Right atrium auricular region (tissue), 2 donors: ENCODE results near the gene INKA2. TPM values are rescaled to one million over a fixed set of nuclear protein-coding genes. Genes with fewer than 3 reads are reported as not detected.

ENCODE experiments used
- DNase-seq: peaks from one replicate; pipeline ENCODE4 v3.0.0-alpha.2; 2019; ENCODE audit warnings: low spot score
- H3K27ac ChIP-seq, 2 donors: fragments of 200-600 bp; sonication (generic); 1 replicate in 1 of 2; 2 replicates in 1 of 2; pipeline ENCODE4 v1.5.1; 2016 to 2019
- H3K27me3 ChIP-seq, 2 donors: fragments of 200-600 bp; sonication (generic); one replicate each; pipeline versions ENCODE4 v1.5.1 to v1.6.0; 2017 to 2019
- H3K36me3 ChIP-seq: fragments of 200-600 bp; sonication (generic); one replicate; pipeline ENCODE4 v1.5.1; 2016
- H3K4me1 ChIP-seq, 2 donors: fragments of 200-600 bp; sonication (generic); one replicate each; pipeline versions ENCODE4 v1.5.1 to v1.6.0; 2017 to 2019
- H3K4me3 ChIP-seq, 2 donors: fragments of 200-600 bp; sonication (generic); 1 replicate in 1 of 2; 2 replicates in 1 of 2; pipeline ENCODE4 v1.5.1; 2017 to 2019; ENCODE audit warnings: mild to moderate bottlenecking in 1 of 2, moderate library complexity in 1 of 2
- H3K9me3 ChIP-seq, 2 donors: fragments of 200-600 bp; sonication (generic); one replicate each; pipeline ENCODE4 v1.5.1; 2019
- CTCF ChIP-seq, 2 donors: fragments of 200-600 bp; sonication (generic); IDR thresholded peaks; one replicate each; pipeline ENCODE4 v1.5.1; 2019; ENCODE audit warnings: antibody characterized with exemption in 2 of 2
- total RNA-seq, 2 donors: library from RNA; depleted of rRNA; stranded (reverse); fragments of >200 nt; gene quantifications; one replicate each; pipeline ENCODE4 v1.1.0, GENCODE V29; 2016

INKA2 gene
- total RNA-seq, result 10 to 100 TPM; 17.3 to 23.4 TPM

- Histone ChIP-seq H3K27me3 (no peaks in the 10 kb centered on the region), H3K4me3 (peak within 1 kb of the TSS; percentile 62 to 65), H3K4me1 (peaks cover 0 to 88% of the 10 kb centered on the region in 2 donors), H3K9me3 (no peaks in the 10 kb centered on the region), H3K27ac (peak within 1 kb of the TSS; percentile 96 to 98), H3K36me3 (no peaks in the 10 kb centered on the region)
- no peak for TF ChIP-seq CTCF (IDR thresholded peaks at IDR 0.05)
- DNase-seq, result peak; percentile 93
Observed at GRCh38 chr1:111739194-111739924, at the start of gene INKA2. TSS of gene INKA2 (minus strand) at chr1:111739395. CDS start at chr1:111739242, 153 bp downstream.

- Histone ChIP-seq H3K9me3 (no peaks in the 10 kb centered on the region), H3K27me3 (no peaks in the 10 kb centered on the region), H3K4me3 (no peak overlapping the region), H3K27ac (no peak overlapping the region), H3K36me3 (no peaks in the 10 kb centered on the region), H3K4me1 (peaks cover 0 to 6% of the 10 kb centered on the region in 2 donors)
- no peak for TF ChIP-seq CTCF (IDR thresholded peaks at IDR 0.05)
- DNase-seq, result no peak
Observed at GRCh38 chr1:111786669-111787207, 47.5 kb upstream of the INKA2 start.

GRCh38 chr1:111784273-111784901 is 45.2 kb upstream of the INKA2 start:
- H3K4me3 ChIP-seq, result no peak overlapping the region
- peaks cover 0 to 3% of the 10 kb centered on the region in 2 donors for H3K4me1 ChIP-seq
- no peak for DNase-seq
- H3K36me3 ChIP-seq, result peaks cover 12% of the 10 kb centered on the region
- H3K9me3 ChIP-seq, result no peaks in the 10 kb centered on the region
- H3K27me3 ChIP-seq, result no peaks in the 10 kb centered on the region
- no peak for TF ChIP-seq CTCF (IDR thresholded peaks at IDR 0.05)
- H3K27ac ChIP-seq, result no peak overlapping the region

- Histone ChIP-seq H3K27ac (no peak overlapping the region), H3K4me1 (no peaks in the 10 kb centered on the region), H3K4me3 (no peak overlapping the region), H3K27me3 (no peaks in the 10 kb centered on the region), H3K36me3 (peaks cover 12% of the 10 kb centered on the region), H3K9me3 (no peaks in the 10 kb centered on the region)
- no peak for TF ChIP-seq CTCF (IDR thresholded peaks at IDR 0.05)
- DNase-seq, result no peak
Observed at GRCh38 chr1:111779546-111779945, 40.4 kb upstream of the INKA2 start.

DNA sequence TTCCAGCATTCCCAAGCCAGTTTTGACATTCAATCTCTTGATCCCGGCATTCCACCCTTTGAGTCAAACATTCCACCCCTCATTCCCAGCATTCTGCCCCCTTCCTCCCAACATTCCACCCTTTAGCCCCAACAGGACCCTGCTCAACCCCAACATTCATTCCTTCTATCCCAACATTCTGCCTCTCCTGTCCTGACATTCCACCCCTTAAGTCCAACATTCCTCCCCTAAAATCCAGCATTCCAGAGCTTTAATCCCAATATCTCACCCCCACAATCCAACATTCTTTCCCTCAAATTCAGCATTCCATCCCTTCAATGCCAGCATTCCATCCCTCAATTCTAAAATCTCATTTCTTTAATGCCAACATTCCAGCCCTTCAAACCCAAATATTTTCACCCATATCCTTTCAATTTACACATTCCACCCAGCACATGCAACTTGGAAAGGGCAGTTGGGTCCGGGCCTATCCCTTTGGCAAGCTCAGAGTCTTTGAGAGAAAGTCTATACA is 39.4 kb upstream of the INKA2 start:
- Histone ChIP-seq H3K9me3 (no peaks in the 10 kb centered on the region), H3K36me3 (peaks cover 12% of the 10 kb centered on the region), H3K27ac (no peak overlapping the region), H3K27me3 (no peaks in the 10 kb centered on the region), H3K4me3 (no peak overlapping the region), H3K4me1 (no peaks in the 10 kb centered on the region)
- TF ChIP-seq CTCF (IDR thresholded peaks at IDR 0.05), result no peak
- no peak for DNase-seq
